B cell (primary cell): ENCODE data around the gene LMF2. TPM values are rescaled to one million over a fixed set of nuclear protein-coding genes. Genes with fewer than 3 reads are reported as not detected.

Source experiments
- ATAC-seq: fragments of 200-7000 bp; cut with Tn5 transposase; one replicate; pipeline ENCODE4 v1.10.0; 2021; ENCODE audit warnings: low read depth, mild to moderate bottlenecking, moderate number of reproducible peaks, moderate library complexity
- CTCF ChIA-PET: fragments of 350-600 bp; sonication (Branson Sonifier 250); formaldehyde crosslinking; loops from one replicate; lab custom pipeline; 2021; ENCODE audit warnings: antibody characterized with exemption, inconsistent platforms; lab: Charles Lee
- POLR2A ChIA-PET: fragments of 350-600 bp; sonication (Branson Sonifier 250); formaldehyde crosslinking; loops from one replicate; lab custom pipeline; 2021; ENCODE audit warnings: antibody characterized with exemption; lab: Charles Lee
- DNase-seq: peaks from one replicate; pipeline ENCODE4 v3.0.0; 2013
- H2AFZ ChIP-seq: 2 replicates; pipeline ENCODE4 v1.6.1; 2012; ENCODE audit warnings: mild to moderate bottlenecking, low read depth, low read length; ENCODE audit not compliant: insufficient read depth, poor library complexity, severe bottlenecking
- H3K27ac ChIP-seq, 2 donors: 1 replicate in 1 of 2; 2 replicates in 1 of 2; pipeline ENCODE4 v1.5.1; 2012 to 2013; ENCODE audit warnings: low read length in 2 of 2, mild to moderate bottlenecking in 2 of 2, moderate library complexity in 1 of 2
- H3K27me3 ChIP-seq, 4 experiments: fragments of 200-600 bp in 1 of 4; sonication (generic) in 1 of 4; replicated peaks in 1 of 4; 1 replicate in 2 of 4; 2 replicates in 2 of 4; pipeline versions ENCODE4 v1.6.1 to v1.7.0; 2013 to 2016; ENCODE audit warnings: low read length in 3 of 4, mild to moderate bottlenecking in 2 of 4, mixed read lengths in 1 of 4, moderate library complexity in 1 of 4; ENCODE audit not compliant: insufficient read depth in 4 of 4, control insufficient read depth in 3 of 4; ENCODE audit errors: control extremely low read depth in 1 of 4
- H3K36me3 ChIP-seq, 2 experiments: replicated peaks in 1 of 2; 1 replicate in 1 of 2; 2 replicates in 1 of 2; pipeline versions ENCODE4 v1.6.1 to v1.7.1; 2013; ENCODE audit warnings: low read length in 1 of 2; ENCODE audit not compliant: insufficient read depth in 2 of 2, control insufficient read depth in 1 of 2; ENCODE audit errors: control extremely low read depth in 1 of 2, extremely low read depth in 1 of 2
- H3K4me1 ChIP-seq, 2 donors: fragments of 200-600 bp in 1 of 2; sonication (generic) in 1 of 2; 1 replicate in 1 of 2; 2 replicates in 1 of 2; pipeline versions ENCODE4 v1.5.1 to v1.6.1; 2013 to 2017; ENCODE audit warnings: low read length in 2 of 2; ENCODE audit not compliant: control insufficient read depth in 2 of 2, insufficient read depth in 2 of 2
- H3K4me2 ChIP-seq: replicated peaks from 2 replicates; pipeline ENCODE3; 2012; ENCODE audit warnings: mild to moderate bottlenecking, low read depth, low read length; ENCODE audit not compliant: poor library complexity, severe bottlenecking
- H3K4me3 ChIP-seq, 5 experiments: fragments of 200-600 bp in 1 of 5; sonication (generic) in 1 of 5; 1 replicate in 3 of 5; 2 replicates in 2 of 5; pipeline versions ENCODE4 v1.5.1 to v1.7.0; 2011 to 2016; ENCODE audit warnings: low read length in 4 of 5, mild to moderate bottlenecking in 4 of 5, low read depth in 2 of 5, control low read depth in 1 of 5, moderate library complexity in 1 of 5; ENCODE audit not compliant: insufficient read depth in 1 of 5; ENCODE audit errors: control extremely low read depth in 1 of 5, extremely low read depth in 1 of 5
- H3K79me2 ChIP-seq: fragments of 200-600 bp; sonication (generic); one replicate; pipeline ENCODE4 v1.6.0; 2016; ENCODE audit warnings: low read length; ENCODE audit not compliant: control insufficient read depth, insufficient read depth
- H3K9ac ChIP-seq: fragments of 200-600 bp; sonication (generic); 2 replicates; pipeline ENCODE4 v1.6.1; 2017; ENCODE audit warnings: mild to moderate bottlenecking, low read length, moderate library complexity
- H3K9me3 ChIP-seq, 3 donors: one replicate each; pipeline versions ENCODE4 v1.6.1 to v1.7.1; 2013; ENCODE audit warnings: low read length in 2 of 3; ENCODE audit not compliant: control insufficient read depth in 2 of 3, insufficient read depth in 1 of 3; ENCODE audit errors: control extremely low read depth in 1 of 3
- H4K20me1 ChIP-seq: 2 replicates; pipeline ENCODE4 v1.6.0; 2012; ENCODE audit warnings: mild to moderate bottlenecking, low read length; ENCODE audit not compliant: insufficient read depth, control insufficient read depth, poor library complexity, severe bottlenecking
- H3K27ac Mint-ChIP-seq: one replicate; pipeline ENCODE4 v1.8.0; 2021; ENCODE audit warnings: mixed read lengths
- H3K27me3 Mint-ChIP-seq: one replicate; pipeline ENCODE4 v1.8.0; 2021; ENCODE audit warnings: mixed read lengths
- H3K4me1 Mint-ChIP-seq: one replicate; pipeline ENCODE4 v1.8.0; 2021; ENCODE audit warnings: mixed read lengths
- H3K4me3 Mint-ChIP-seq: one replicate; pipeline ENCODE4 v1.8.0; 2021; ENCODE audit warnings: mixed read lengths
- H3K9me3 Mint-ChIP-seq: one replicate; pipeline ENCODE4 v1.8.0; 2022; ENCODE audit warnings: mixed read lengths; ENCODE audit not compliant: insufficient read depth
- EZH2 ChIP-seq: IDR thresholded peaks from 2 replicates; pipeline ENCODE4 v1.6.1; 2012; ENCODE audit warnings: borderline replicate concordance, low read depth, mild to moderate bottlenecking, moderate library complexity, low read length; ENCODE audit not compliant: insufficient read depth, poor library complexity, severe bottlenecking
- WGBS: methylation state at CpG from one replicate; pipeline ENCODE4 v1.1.5; 2013; ENCODE audit warnings: missing lambda C conversion rate; ENCODE audit not compliant: insufficient coverage; 5-methylcytosine and 5-hydroxymethylcytosine counted together
- intact Hi-C: fragments of 100-400 bp; cut with micrococcal nuclease; formaldehyde crosslinking; loops from one replicate; pipeline ENCODE4 v1.10.0; 2022
- polyA plus RNA-seq: library from polyadenylated mRNA; depleted of rRNA; stranded (reverse); fragments of >200 nt; gene quantifications from 2 replicates; pipeline ENCODE4 v1.2.3, GENCODE V29; 2012
- total RNA-seq, 2 donors: library from RNA; stranded (reverse); fragments of 120-200 nt in 1 of 2; gene quantifications; 1 replicate in 1 of 2; 2 replicates in 1 of 2; pipeline versions ENCODE4 v1.2.3 to v1.2.4, GENCODE V29; 2013 to 2022
- TF ChIP-seq, protein P1 (sequence below): fragments of 200-600 bp; IDR thresholded peaks from one replicate; pipeline ENCODE4 v1.8.0; 2022; ENCODE audit warnings: antibody characterized with exemption, mild to moderate bottlenecking

Gene LMF2
- total and polyA plus RNA-seq, 2 donors (not counting 1 experiment from before 2014, with no cell fraction given): 128 to 316 TPM

DNA sequence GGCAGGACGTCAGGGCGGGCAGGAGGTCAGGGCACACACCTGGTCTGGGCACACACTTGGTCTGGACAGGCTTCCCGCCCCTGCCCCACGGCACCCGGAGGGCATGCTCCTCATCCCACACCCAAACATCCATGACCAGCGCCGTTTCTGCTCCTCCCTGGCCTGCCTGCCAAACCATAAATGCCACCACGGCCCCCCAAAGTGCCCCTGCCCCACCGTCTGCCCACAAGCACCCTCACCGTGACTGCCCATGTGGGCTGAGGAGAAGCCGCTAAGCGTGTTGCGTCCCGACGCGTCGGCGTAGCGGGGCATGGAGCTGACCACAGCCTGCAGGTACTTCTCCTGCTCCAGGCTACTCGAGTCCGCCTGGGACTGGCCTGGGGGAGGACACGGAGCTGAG is 48.5 kb downstream of the LMF2 start:
- Mint-ChIP-seq H3K9me3 (no peaks in the 10 kb centered on the region), H3K27ac (no peak overlapping the region), H3K4me1 (no peaks in the 10 kb centered on the region), H3K27me3 (no peaks in the 10 kb centered on the region), H3K4me3 (no peak overlapping the region)
- POLR2A ChIA-PET: interaction anchor here (1.5 kb wide), 1 partner anchor 11 kb away, joined by 7 read pairs; no protein-coding TSS in a partner anchor
- H3K27ac ChIP-seq: no peak overlapping the region
- no peak for DNase-seq
- TF ChIP-seq EZH2: no peak
- TF ChIP-seq, protein P1, sequence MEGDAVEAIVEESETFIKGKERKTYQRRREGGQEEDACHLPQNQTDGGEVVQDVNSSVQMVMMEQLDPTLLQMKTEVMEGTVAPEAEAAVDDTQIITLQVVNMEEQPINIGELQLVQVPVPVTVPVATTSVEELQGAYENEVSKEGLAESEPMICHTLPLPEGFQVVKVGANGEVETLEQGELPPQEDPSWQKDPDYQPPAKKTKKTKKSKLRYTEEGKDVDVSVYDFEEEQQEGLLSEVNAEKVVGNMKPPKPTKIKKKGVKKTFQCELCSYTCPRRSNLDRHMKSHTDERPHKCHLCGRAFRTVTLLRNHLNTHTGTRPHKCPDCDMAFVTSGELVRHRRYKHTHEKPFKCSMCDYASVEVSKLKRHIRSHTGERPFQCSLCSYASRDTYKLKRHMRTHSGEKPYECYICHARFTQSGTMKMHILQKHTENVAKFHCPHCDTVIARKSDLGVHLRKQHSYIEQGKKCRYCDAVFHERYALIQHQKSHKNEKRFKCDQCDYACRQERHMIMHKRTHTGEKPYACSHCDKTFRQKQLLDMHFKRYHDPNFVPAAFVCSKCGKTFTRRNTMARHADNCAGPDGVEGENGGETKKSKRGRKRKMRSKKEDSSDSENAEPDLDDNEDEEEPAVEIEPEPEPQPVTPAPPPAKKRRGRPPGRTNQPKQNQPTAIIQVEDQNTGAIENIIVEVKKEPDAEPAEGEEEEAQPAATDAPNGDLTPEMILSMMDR: no peak
- H3K36me3 ChIP-seq: peaks cover 0 to 86% of the 10 kb centered on the region in 2 experiments
- H4K20me1 ChIP-seq: peaks cover 14% of the 10 kb centered on the region
- H3K4me3 ChIP-seq: no peak overlapping the region
- no peaks in the 10 kb centered on the region for H3K4me1 ChIP-seq
- CTCF ChIA-PET: interaction anchor here (0.6 to 5.2 kb wide), 2 partner anchors 11 to 39 kb away, joined by 3 to 40 read pairs; no protein-coding TSS in a partner anchor
- H3K9me3 ChIP-seq: peaks cover 0 to 4% (median 0%) of the 10 kb centered on the region in 3 donors
- intact Hi-C loops: no loop called here
- H3K79me2 ChIP-seq: no peaks in the 10 kb centered on the region
- WGBS: 95% methylated on average over 22 of the region's 22 CpGs
- no peak for ATAC-seq
- no peak overlapping the region for H3K9ac ChIP-seq
- H2AFZ ChIP-seq: no peak overlapping the region
- no peaks in the 10 kb centered on the region for H3K27me3 ChIP-seq
- H3K4me2 ChIP-seq: no peak overlapping the region

DNA sequence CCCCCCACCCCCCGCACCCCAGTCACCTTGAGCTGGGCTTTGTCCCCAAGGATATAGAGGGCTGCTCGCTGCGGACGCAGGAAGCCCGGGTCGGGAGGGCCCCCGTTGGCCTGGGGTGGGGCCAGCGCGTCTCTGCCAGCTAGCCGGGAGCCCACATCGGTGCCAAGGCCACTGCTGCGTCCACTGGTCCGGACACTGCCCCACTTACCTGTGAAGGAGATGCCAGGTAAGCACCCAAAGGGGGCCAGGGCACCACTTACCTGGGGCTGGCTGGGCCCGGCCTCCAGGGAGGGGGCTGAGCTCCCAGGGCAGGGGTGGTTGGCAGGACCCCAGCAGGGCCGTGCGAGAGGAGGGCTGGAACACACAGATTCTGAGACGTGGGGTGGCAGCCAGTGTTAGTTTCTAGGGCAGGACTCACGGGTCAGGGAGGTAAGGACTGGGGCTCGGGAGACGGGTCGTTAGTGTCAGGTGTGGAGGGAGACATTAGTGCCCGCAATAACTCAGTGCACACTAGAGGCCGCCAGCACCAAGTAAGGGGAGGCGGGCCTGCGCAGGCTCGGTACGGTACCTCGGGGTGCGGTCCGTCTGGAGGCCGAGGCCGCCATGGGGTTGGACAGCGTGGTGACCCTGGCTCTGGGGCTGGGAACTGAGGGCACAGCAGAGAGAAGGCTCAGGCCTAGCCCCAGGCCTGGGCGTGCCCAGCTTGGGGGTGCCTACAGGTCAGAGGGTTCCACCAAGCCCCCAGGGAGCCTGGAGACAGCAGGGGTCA is 50.9 kb downstream of the LMF2 start:
- TF ChIP-seq, protein P1: peak; percentile 35
- TF ChIP-seq EZH2: no peak
- intact Hi-C loops: loop anchor here (1.0 kb wide), 1 partner anchor 42 kb away; no protein-coding TSS in a partner anchor

More for the DNA sequence above, 50.9 kb downstream of the LMF2 start:
- no peaks in the 10 kb centered on the region for H3K27me3 Mint-ChIP-seq
- Histone ChIP-seq H3K9ac (no peak overlapping the region), H3K4me2 (no peak overlapping the region), H3K27me3 (no peaks in the 10 kb centered on the region), H3K9me3 (peaks cover 0 to 4% (median 0%) of the 10 kb centered on the region in 3 donors), H2AFZ (no peak overlapping the region), H3K36me3 (peaks cover 0 to 76% of the 10 kb centered on the region in 2 experiments), H3K79me2 (no peaks in the 10 kb centered on the region), H3K27ac (no peak overlapping the region), H4K20me1 (peaks cover 9% of the 10 kb centered on the region), H3K4me3 (no peak overlapping the region), H3K4me1 (no peaks in the 10 kb centered on the region)
- CTCF ChIA-PET: interaction anchor here (0.5 to 5.2 kb wide), 4 partner anchors 12 to 164 kb away, joined by 3 to 40 read pairs (median 4); no protein-coding TSS in a partner anchor
- 94% methylated on average over 33 of the region's 34 CpGs for WGBS
- DNase-seq (no peak), ATAC-seq (no peak)
- POLR2A ChIA-PET: no interaction called here
- no peaks in the 10 kb centered on the region for H3K9me3 Mint-ChIP-seq
- no peak overlapping the region for H3K4me3 Mint-ChIP-seq
- H3K27ac Mint-ChIP-seq: peak overlapping the region; percentile 59
- H3K4me1 Mint-ChIP-seq: no peaks in the 10 kb centered on the region
